Skeletal muscle satellite cell (primary cell): ENCODE results near the gene RASL11B.

ENCODE experiments used
- H3K27me3 ChIP-seq: 2 replicates; pipeline ENCODE4 v1.7.0; 2013; ENCODE audit warnings: low read length; ENCODE audit not compliant: control insufficient read depth, insufficient read depth
- H3K36me3 ChIP-seq: 2 replicates; pipeline ENCODE4 v1.7.0; 2013; ENCODE audit warnings: mild to moderate bottlenecking, control low read depth, low read length; ENCODE audit not compliant: insufficient read depth
- H3K4me1 ChIP-seq: 2 replicates; pipeline ENCODE4 v1.7.0; 2013; ENCODE audit warnings: low read length; ENCODE audit not compliant: control insufficient read depth, insufficient read depth
- H3K4me2 ChIP-seq: 2 replicates; pipeline ENCODE4 v1.7.0; 2013; ENCODE audit warnings: mild to moderate bottlenecking, low read length
- H3K4me3 ChIP-seq: 2 replicates; pipeline ENCODE4 v1.7.0; 2013; ENCODE audit warnings: low read length
- H3K9ac ChIP-seq: 2 replicates; pipeline ENCODE4 v1.7.0; 2013; ENCODE audit warnings: mild to moderate bottlenecking, low read depth, low read length, moderate library complexity
- H3K9me3 ChIP-seq: replicated peaks from 2 replicates; pipeline ENCODE4 v1.7.0; 2013; ENCODE audit warnings: mild to moderate bottlenecking, control low read depth, low read length

RASL11B gene

DNA sequence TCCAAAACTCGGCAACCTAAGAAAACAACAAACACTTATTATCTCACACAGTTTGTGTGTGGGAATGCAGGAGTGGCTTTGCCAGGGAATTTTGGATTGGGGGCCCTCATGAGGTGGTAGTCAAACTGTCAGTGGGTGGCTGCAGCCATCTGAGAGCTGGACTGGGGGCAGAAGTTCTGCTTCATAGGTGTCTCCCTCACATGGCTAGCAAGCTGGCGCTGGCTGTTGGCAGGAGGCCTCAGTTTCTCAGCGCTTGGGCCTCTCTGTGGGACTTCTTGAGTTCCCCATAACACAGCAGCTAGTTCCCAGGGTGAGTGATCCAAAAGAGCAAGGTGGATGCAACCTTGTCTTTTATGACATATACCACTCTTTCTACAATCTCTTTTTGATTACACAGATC is 26.0 kb upstream of the RASL11B start:
- H3K4me2 ChIP-seq, result no peak overlapping the region
- peaks cover 4% of the 10 kb centered on the region for H3K27me3 ChIP-seq
- H3K36me3 ChIP-seq, result no peaks in the 10 kb centered on the region
- no peak overlapping the region for H3K9ac ChIP-seq
- no peak overlapping the region for H3K4me3 ChIP-seq
- H3K9me3 ChIP-seq, result no peaks in the 10 kb centered on the region
- peaks cover 12% of the 10 kb centered on the region for H3K4me1 ChIP-seq

DNA sequence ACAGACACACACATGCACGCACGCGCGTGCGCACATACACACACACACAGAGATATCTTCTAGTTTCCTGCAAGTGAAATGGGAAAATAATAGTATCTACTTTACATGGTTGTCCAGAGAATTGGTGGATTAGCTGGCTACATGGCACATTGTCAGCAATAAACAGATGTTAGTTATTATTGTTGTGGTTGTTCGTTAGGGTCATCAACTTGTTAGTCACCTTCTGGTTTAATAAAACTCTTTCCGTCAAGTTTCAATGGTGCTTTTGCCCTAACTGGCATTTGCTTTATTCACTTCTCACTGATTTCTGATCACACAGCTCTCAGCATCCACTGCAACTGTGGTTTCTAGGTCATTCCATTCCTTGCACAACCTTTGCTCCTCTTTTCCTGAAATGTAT is 25.4 kb upstream of the RASL11B start:
- Histone ChIP-seq H3K4me3 (no peak overlapping the region), H3K4me2 (no peak overlapping the region), H3K9ac (no peak overlapping the region), H3K27me3 (no peaks in the 10 kb centered on the region), H3K36me3 (no peaks in the 10 kb centered on the region), H3K4me1 (peaks cover 12% of the 10 kb centered on the region), H3K9me3 (no peaks in the 10 kb centered on the region)

GRCh38 chr4:52837716-52838558 is 24.2 kb upstream of the RASL11B start:
- Histone ChIP-seq H3K9me3 (no peaks in the 10 kb centered on the region), H3K4me3 (peak overlapping the region; percentile 38), H3K27me3 (no peaks in the 10 kb centered on the region), H3K4me1 (peaks cover 12% of the 10 kb centered on the region), H3K4me2 (peak overlapping the region; percentile 47), H3K36me3 (no peaks in the 10 kb centered on the region), H3K9ac (no peak overlapping the region)

- Histone ChIP-seq H3K27me3 (no peaks in the 10 kb centered on the region), H3K4me2 (no peak overlapping the region), H3K9me3 (no peaks in the 10 kb centered on the region), H3K4me3 (no peak overlapping the region), H3K36me3 (no peaks in the 10 kb centered on the region), H3K4me1 (peaks cover 12% of the 10 kb centered on the region), H3K9ac (no peak overlapping the region)
These were observed 23.2 kb upstream of the RASL11B start for GRCh38 chr4:52838729-52839586.

DNA sequence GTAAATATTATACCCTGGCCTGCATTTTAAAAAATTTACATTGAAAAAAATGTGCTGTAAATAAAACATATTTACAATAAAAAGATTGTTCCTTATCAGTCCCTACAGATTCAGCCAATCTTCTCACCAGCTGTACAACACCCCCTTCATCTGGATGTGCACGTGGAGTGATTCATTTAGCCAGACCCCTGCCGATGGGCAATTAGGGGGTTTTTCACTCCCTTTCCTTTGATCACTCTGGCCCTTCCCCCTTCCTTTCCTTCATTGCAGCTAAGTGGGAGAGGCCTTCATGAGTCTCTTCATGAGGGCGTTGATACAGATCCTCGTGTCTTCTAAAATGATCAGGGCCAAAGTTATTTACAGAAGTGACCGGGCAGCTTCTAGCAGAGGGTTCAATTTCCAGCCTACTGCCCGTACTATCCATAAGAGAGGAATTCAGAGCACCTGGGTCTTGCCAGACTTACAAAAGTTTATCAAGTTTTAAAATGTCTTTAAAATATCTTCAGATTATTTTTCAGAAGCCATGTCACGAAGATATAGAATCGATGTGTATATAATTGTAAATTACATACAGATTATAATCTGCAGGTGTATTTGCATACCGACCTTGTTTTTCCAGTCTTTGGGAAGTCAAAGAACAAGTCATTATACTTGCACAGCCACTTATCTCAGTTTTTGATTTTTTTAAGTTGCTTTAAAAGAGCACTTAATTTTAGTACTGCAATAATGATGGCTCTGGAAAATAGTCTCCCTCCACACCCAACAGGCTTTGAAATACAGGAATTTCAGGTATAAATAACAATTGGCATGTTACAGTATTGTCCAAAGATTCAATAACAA is 21.4 kb upstream of the RASL11B start:
- Histone ChIP-seq H3K27me3 (no peaks in the 10 kb centered on the region), H3K36me3 (no peaks in the 10 kb centered on the region), H3K4me3 (no peak overlapping the region), H3K4me2 (no peak overlapping the region), H3K4me1 (peaks cover 12% of the 10 kb centered on the region), H3K9me3 (no peaks in the 10 kb centered on the region), H3K9ac (no peak overlapping the region)

GRCh38 chr4:52841682-52842456 is 20.2 kb upstream of the RASL11B start:
- Histone ChIP-seq H3K9ac (no peak overlapping the region), H3K4me2 (no peak overlapping the region), H3K27me3 (no peaks in the 10 kb centered on the region), H3K4me3 (no peak overlapping the region), H3K9me3 (no peaks in the 10 kb centered on the region), H3K4me1 (peaks cover 12% of the 10 kb centered on the region), H3K36me3 (no peaks in the 10 kb centered on the region)

DNA sequence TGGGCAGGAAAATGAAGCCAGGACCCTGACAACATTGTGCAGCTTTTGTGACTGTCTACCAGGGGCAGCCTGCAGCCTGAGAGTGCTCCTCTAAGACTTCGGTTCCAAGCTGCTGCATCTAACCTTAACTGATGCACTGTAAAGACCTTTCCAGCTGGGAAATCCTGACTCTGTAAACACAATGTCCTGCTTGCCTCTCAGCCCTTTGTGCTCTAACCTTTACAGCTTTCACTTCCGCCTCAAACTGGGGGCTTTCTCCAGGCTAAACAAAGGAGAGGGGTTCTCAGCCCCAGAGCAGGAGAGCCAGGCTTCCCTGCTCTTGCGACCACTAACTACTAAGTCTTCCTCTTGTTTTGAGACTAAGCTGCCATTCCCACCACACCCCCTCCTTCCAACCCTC is 19.3 kb upstream of the RASL11B start:
- no peak overlapping the region for H3K4me3 ChIP-seq
- H3K4me1 ChIP-seq, result peaks cover 8% of the 10 kb centered on the region
- no peak overlapping the region for H3K9ac ChIP-seq
- no peak overlapping the region for H3K4me2 ChIP-seq
- no peaks in the 10 kb centered on the region for H3K27me3 ChIP-seq
- H3K36me3 ChIP-seq, result no peaks in the 10 kb centered on the region
- no peaks in the 10 kb centered on the region for H3K9me3 ChIP-seq

- Histone ChIP-seq H3K9me3 (no peaks in the 10 kb centered on the region), H3K36me3 (no peaks in the 10 kb centered on the region), H3K4me1 (peaks cover 2% of the 10 kb centered on the region), H3K9ac (no peak overlapping the region), H3K27me3 (no peaks in the 10 kb centered on the region), H3K4me3 (no peak overlapping the region), H3K4me2 (no peak overlapping the region)
These were observed 18.8 kb upstream of the RASL11B start for GRCh38 chr4:52843351-52843750.

DNA sequence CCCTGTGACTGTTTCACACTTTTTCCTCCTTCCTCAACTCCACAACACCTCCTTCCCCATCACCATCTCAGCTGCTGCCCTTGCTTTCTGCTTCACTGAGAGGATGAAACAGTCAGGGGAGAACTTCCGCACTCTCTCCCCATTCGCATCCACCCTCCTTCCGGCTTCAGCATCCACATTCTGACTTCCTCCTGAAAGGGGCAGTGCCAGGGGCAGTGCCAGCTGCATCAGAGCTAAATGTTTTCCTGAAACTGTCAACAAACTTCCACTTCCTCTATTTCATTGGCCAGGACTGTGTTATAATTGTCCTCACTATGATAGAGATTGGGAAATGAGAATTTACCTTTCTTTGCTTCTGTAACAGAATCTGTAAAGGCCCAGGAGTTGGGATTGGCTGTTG is 18.2 kb upstream of the RASL11B start:
- H3K9me3 ChIP-seq, result no peaks in the 10 kb centered on the region
- H3K4me2 ChIP-seq, result no peak overlapping the region
- H3K4me3 ChIP-seq, result no peak overlapping the region
- no peak overlapping the region for H3K9ac ChIP-seq
- H3K4me1 ChIP-seq, result no peaks in the 10 kb centered on the region
- no peaks in the 10 kb centered on the region for H3K36me3 ChIP-seq
- H3K27me3 ChIP-seq, result no peaks in the 10 kb centered on the region

DNA sequence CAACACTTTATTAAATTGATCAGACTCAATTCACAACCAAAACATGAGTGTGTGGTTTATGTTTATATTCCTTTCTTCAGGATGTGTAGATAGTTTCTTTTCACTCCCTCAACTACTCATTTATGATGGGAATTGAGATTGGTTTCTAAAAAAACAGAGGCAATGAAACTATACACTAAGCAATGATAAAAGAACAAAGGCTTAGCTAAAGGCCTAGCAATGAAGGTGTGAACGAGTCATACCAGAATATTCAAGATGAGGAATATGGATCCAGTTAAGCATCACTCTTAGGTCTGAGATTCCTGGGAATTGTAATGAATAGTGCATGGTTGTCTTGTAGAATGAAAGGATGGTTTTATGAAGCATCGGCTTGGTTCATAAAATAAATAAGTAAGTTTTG is 17.5 kb upstream of the RASL11B start:
- Histone ChIP-seq H3K9ac (no peak overlapping the region), H3K4me3 (no peak overlapping the region), H3K4me1 (no peaks in the 10 kb centered on the region), H3K27me3 (no peaks in the 10 kb centered on the region), H3K4me2 (no peak overlapping the region), H3K36me3 (no peaks in the 10 kb centered on the region), H3K9me3 (no peaks in the 10 kb centered on the region)
